ENCODE data around the gene PKD2L1.
A peak's percentile ranks its signal among the peaks of the same experiment; 100 is the strongest.
"Not testable (repeated sequence)": the region's sequence is repeated elsewhere in the genome, so short reads cannot be mapped to it uniquely, and the experiment has no call there.

The PKD2L1 gene

GRCh38 chr10:100330079-100330478, at the start of gene PKD2L1:
TSS of gene PKD2L1 (minus strand) at chr10:100330228. CDS start at chr10:100330103, 125 bp downstream.
- no peak for DNase-seq (ENCODE audit: low read depth in 1 of 2, low spot score in 1 of 2)

DNA sequence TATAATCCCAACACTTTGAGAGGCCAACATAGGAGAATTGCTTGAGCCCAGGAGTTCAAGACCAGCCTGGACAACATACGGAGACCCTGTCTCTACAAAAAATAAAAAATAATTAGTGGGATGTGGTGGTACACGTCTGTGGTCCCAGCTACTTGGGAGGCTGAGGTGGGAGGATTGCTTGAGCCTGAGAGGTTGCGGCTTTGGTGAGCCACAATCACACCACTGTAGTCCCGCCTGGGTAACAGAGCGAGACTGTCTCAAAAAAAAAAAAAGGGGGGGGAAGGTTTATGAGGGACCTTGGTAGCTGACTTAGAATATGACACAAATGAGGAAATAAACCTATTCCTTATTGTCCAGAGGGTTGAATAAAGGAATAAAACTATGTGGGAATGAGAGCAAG, 47.8 kb upstream of the PKD2L1 start:
- DNase-seq (ENCODE audit: low read depth in 1 of 2, low spot score in 1 of 2): no peak

GRCh38 chr10:100376656-100377055, 46.6 kb upstream of the PKD2L1 start:
- DNase-seq (ENCODE audit: low read depth in 1 of 2, low spot score in 1 of 2): not testable (repeated sequence)

DNA sequence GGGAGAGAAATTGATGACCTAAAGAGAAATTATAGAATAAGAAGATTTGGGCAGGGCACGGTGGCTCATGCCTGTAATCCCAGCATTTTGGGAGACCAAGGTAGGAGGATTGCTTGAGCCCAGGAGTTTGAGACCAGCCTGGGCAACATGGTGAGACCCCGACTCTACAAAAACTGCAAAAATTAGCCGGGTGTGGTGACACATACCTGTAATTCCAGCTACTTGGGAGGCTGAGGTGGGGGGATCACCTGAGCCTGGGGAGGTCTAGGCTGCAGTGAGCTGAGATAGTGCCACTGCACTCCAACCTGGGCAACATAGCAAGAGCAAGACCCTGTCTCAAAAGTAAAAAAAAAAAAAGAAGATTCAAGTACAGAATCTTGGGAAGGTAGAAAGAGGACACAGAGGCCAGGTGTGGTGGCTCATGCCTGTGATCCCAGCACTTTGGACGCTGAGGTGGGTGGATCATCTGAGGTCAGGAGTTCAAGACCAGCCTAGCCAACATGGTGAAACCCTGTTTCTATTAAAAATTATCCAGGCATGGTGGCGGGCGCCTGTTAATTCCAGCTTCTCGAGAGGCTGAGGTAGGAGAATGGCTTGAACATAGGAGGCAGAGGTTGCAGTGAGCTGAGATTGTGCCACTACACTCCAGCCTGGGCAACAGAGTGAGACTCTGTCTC, 44.8 kb upstream of the PKD2L1 start:
- not testable (repeated sequence) for DNase-seq (ENCODE audit: low read depth in 1 of 2, low spot score in 1 of 2)

- DNase-seq (ENCODE audit: low read depth in 1 of 2, low spot score in 1 of 2): no peak
These were observed 44.2 kb upstream of the PKD2L1 start for GRCh38 chr10:100374200-100374655.

- DNase-seq (ENCODE audit: low read depth in 1 of 2, low spot score in 1 of 2): peak; percentile 62 to 70
These were observed 43.5 kb upstream of the PKD2L1 start for GRCh38 chr10:100373298-100374199.

DNA sequence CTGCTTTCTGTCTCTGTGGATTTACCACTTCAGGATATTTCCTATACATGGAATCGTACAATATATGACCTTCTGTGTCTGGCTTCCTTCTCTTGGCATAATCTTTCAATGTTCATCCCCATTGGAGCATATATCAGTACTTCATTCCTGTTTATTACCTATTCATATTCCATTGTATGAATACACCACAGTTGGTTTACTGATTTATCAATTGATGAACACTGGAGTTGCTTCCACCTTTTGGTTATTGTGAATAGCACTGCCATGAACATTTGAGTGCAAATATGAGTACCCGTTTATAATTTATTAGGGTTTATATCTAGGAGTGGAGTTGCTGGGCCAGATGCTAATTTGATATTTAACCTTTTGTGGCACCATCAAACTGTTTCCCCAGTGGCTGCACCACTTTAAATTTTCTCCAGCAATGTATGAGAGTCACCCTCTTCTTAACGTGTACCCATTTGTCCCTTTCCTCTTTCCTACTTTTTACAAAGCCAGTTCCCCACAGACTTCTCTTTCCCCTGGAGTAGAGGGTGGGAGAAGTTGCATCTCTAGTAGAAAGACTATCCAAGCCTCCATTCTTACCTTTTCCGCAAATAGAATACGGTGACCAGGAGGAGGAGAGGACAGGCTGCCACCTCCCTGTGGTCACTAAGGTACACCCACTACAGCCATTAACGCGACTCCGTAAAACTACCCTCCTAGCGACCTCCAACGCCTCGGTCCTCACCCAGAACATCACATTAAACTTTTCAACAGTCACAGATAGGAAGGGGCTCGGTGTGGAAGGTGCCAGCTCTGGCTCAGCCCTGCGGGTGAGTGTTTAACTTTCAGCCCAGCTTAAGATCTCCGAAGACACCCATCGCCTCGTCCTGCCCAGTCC, 42.6 kb upstream of the PKD2L1 start:
- no peak for DNase-seq (ENCODE audit: low read depth in 1 of 2, low spot score in 1 of 2)

DNA sequence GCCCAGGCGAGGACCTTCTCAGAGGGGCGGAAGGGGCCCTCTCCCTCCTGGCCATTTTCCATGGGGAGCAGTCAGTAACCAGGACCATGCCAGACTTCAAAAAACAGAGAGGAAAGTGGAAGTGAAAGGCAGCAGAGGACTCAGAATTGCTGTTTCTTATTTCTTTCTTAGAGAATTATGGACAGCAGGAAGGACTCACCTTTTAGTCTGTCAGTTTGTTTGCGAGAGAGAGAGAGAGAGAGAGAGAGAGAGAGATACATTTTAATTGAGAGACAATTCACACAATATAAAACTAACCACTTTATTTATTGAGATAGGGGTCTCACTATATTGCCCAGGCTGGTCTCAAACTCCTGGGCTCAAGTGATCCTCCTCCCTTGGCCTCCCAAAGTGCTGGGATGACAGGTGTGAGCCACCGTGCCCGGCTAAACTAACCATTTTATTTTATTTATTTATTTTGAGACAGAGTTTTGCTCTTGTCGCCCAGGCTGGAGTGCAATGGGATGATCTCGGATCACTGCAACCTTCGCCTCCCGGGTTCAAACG, 41.5 kb upstream of the PKD2L1 start:
- DNase-seq (ENCODE audit: low read depth in 1 of 2, low spot score in 1 of 2): no peak

- peak in 1 of 2 donors; percentile 9 for DNase-seq (ENCODE audit: low read depth in 1 of 2, low spot score in 1 of 2)
These were observed 40.9 kb upstream of the PKD2L1 start for GRCh38 chr10:100370714-100371481.

GRCh38 chr10:100368721-100369120, 38.7 kb upstream of the PKD2L1 start:
- no peak for DNase-seq (ENCODE audit: low read depth in 1 of 2, low spot score in 1 of 2)

DNA sequence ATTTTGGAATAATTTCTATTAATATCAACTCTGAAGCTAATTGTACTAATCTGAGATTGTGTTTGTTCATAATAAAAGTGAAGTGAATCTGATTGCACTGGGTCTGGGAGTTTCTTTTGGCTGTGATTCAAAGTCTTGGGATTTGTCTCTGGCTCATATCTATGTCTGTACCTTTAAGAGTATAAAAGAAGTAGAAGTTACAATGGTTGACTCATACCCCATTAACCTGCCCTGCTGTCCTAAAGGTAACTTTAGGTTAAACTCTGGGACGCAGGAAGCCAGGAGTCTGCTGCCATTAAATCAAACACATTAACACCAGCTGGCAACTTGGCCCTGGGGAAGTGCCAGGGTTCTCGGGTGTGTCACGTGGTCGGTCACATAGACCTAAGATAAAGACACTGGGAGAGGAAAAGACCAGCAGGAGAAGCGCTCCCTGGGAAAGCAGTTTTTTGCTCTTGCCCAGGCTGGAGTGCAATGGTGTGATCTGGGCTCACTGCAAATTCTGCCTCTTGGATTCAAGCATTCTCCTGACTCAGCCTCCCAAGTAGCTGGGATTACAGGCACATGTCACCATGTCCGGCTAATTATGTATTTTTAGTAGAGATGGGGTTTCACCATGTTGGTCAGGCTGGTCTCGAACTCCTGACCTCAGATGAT, 34.8 kb upstream of the PKD2L1 start:
- no peak for DNase-seq (ENCODE audit: low read depth in 1 of 2, low spot score in 1 of 2)

DNA sequence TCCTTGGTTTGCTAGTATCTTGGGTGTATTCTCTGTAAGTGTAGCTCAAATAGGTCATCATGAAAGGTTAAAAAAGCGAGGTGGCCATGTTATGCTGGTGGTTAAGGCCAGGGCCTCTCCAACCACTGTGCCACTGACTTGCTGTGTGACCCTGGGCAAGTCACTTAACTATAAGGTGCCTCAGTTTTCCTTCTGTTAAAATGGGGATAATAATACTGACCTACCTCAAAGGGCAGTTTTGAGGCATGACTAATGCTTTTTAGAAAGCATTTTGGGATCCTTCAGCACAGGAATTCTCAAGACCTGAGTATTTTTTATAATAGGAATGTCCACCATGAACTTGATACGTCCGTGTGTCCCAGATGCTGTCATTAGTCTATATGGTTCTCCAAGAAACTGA, 34.1 kb upstream of the PKD2L1 start:
- DNase-seq (ENCODE audit: low read depth in 1 of 2, low spot score in 1 of 2): no peak

DNA sequence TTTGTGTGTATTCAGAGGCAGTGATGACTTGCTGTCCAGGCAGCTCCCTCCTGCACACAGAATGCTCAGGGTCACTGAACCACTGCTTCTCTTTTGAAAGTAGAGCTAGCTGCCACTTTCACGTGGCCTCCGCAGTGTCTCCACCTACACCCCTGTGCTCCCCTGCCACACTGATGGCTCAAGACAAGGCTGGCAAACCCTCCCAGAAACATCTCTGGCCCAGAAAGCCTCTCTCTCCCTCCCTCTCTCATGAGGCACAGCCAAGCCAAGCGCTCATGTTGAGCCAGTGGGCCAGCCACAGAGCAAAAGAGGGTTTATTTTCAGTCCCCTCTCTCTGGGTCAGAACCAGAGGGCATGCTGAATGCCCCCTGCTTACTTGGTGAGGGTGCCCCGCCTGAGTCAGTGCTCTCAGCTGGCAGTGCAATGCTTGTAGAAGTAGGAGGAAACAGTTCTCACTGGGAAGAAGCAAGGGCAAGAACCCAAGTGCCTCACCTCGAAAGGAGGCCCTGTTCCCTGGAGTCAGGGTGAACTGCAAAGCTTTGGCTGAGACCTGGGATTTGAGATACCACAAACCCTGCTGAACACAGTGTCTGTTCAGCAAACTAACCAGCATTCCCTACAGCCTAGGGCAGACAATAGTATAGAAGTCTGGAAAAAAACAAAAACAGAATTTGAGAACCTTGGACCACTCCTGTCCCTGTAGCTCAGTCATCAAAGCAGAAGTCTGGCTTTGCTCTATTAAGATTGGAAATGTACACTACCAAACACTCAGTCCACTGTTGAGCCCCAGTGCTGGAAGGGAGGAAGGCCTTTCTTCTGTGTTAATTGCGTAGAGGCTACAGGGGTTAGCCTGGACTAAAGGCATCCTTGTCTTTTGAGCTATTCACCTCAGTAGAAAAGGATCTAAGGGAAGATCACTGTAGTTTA, 32.8 kb upstream of the PKD2L1 start:
- DNase-seq (ENCODE audit: low read depth in 1 of 2, low spot score in 1 of 2): no peak

DNA sequence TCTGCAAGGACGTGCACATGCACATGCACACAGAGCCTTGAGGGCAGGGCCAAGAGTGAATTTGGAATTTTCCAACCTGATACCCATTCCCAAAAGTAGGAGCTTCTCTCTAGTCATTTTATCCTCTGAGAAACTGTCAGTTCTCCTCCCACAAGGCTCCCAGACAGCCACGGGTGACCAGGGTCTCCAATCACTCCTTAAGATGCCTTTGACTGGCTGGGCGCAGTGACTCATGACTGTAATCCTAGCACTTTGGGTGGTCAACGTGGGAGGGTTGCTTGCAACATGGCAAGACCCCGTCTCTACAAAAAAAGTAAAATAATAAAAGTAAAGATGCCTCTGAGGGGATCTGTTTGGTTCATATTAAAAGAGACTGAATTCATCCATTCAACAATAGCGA, 30.2 kb upstream of the PKD2L1 start:
- no peak for DNase-seq (ENCODE audit: low read depth in 1 of 2, low spot score in 1 of 2)

- DNase-seq (ENCODE audit: low read depth in 1 of 2, low spot score in 1 of 2): no peak
These were observed 29.6 kb upstream of the PKD2L1 start for GRCh38 chr10:100359529-100360150.

DNA sequence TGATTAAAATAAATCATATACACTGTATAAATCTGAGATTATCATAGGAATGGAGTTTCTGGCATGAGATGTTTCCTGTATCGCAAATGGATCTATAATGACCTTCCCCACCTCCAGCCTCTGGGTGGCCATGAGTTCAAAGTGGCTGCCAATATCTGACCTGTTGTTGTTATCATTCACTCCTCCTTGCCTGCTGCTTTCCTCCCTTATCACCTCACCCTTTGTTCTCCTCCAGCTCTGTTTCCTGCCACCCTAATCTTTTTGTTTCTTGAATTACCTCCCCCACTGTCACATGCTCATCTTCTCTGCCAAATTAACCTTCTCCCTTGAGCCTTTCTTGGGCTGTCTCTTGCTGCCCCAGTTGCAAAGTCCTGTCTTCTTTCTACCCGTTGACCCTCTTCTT, 29.0 kb upstream of the PKD2L1 start:
- no peak for DNase-seq (ENCODE audit: low read depth in 1 of 2, low spot score in 1 of 2)

DNA sequence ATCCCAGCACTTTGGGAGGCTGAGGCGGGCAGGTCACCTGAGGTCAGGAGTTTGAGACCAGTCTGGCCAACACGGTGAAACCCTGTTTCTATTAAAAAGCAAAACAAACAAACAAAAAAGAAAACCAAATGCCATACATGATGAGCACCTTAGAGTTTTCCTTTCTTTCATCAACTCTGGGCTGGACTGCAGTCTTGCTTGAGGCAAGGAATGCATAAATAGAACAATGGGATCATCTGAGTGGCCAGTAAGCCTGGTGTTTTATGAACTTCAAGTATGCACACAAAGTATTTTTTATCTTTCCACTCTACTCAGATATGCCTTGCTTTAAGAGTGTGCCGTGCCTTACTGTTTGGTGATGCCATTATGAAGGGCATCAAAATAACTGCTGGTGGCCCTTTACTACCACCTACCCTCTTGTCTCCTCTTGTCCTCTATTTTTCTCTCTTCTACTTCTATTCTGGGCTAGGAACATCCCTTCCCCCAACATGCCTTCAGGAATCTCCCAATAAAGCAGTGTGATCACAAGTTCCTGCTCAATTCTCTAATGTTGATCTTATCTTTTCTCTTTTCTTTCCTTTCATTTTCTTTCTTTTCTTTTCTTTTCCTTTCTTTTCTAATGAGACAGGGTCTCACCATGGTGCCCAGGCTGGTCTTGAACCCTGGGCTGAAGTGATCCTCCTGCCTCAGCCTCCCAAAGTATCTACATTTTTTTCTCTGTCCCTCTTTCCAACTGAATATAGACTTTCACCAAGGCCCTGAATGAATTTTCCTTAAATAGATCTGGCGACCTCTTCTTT, 27.2 kb upstream of the PKD2L1 start:
- DNase-seq (ENCODE audit: low read depth in 1 of 2, low spot score in 1 of 2): no peak
